ENCODE measurements around the gene LARP1B.

DNA sequence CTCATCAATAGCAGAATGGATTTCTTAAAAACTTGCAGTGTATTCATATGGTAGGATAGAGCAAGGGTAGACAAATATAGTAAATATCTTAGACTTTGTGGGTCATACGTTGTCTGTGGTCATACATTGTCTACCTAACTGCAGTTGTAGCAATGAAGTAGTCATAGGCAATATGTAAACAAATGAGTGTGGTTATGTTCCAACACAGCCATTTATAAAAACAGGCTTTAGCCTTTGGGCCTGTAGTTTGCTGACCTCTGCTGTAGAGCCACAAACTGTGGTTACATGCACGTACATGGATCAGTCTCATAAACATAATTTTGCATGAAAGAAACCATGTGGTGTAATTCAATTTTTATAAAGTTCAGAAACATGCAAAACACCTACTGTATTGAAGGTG is 98.9 kb downstream of the LARP1B start:
- no peak for TF ChIP-seq RFX5 (IDR thresholded peaks at IDR 0.05; ENCODE audit: low read depth, low read length)
- TF ChIP-seq OTX1 (CRISPR knock-in tag; IDR thresholded peaks at IDR 0.05), result no peak
- TF ChIP-seq, protein P1, sequence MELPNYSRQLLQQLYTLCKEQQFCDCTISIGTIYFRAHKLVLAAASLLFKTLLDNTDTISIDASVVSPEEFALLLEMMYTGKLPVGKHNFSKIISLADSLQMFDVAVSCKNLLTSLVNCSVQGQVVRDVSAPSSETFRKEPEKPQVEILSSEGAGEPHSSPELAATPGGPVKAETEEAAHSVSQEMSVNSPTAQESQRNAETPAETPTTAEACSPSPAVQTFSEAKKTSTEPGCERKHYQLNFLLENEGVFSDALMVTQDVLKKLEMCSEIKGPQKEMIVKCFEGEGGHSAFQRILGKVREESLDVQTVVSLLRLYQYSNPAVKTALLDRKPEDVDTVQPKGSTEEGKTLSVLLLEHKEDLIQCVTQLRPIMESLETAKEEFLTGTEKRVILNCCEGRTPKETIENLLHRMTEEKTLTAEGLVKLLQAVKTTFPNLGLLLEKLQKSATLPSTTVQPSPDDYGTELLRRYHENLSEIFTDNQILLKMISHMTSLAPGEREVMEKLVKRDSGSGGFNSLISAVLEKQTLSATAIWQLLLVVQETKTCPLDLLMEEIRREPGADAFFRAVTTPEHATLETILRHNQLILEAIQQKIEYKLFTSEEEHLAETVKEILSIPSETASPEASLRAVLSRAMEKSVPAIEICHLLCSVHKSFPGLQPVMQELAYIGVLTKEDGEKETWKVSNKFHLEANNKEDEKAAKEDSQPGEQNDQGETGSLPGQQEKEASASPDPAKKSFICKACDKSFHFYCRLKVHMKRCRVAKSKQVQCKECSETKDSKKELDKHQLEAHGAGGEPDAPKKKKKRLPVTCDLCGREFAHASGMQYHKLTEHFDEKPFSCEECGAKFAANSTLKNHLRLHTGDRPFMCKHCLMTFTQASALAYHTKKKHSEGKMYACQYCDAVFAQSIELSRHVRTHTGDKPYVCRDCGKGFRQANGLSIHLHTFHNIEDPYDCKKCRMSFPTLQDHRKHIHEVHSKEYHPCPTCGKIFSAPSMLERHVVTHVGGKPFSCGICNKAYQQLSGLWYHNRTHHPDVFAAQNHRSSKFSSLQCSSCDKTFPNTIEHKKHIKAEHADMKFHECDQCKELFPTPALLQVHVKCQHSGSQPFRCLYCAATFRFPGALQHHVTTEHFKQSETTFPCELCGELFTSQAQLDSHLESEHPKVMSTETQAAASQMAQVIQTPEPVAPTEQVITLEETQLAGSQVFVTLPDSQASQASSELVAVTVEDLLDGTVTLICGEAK (IDR thresholded peaks at IDR 0.05), result no peak
- TF ChIP-seq, protein P1 (CRISPR knock-in tag; IDR thresholded peaks at IDR 0.05), result no peak
- TF ChIP-seq ZNF354B (CRISPR knock-in tag; IDR thresholded peaks at IDR 0.05), result no peak
- TF ChIP-seq TAF1 (IDR thresholded peaks at IDR 0.05; ENCODE audit: control insufficient read depth, extremely low read depth, insufficient read depth, low read length, severe bottlenecking), result no peak
- TF ChIP-seq JUN (IDR thresholded peaks at IDR 0.05; ENCODE audit: borderline replicate concordance, low read depth, low read length), result no peak
- TF ChIP-seq JUN (CRISPR knock-in tag; IDR thresholded peaks at IDR 0.05; ENCODE audit: borderline replicate concordance), result no peak
- TF ChIP-seq CTCF (IDR thresholded peaks at IDR 0.05 in 2 of 3, conservative IDR thresholded peaks at IDR 0.05 in 1 of 3; ENCODE audit: insufficient read depth in 2 of 3, low read depth in 1 of 3, low read length in 3 of 3), result no peak
- no peak for TF ChIP-seq ZNF24 (IDR thresholded peaks at IDR 0.05)
- no peak for TF ChIP-seq SMARCA5 (IDR thresholded peaks at IDR 0.05)
- no peak for TF ChIP-seq THRA (IDR thresholded peaks at IDR 0.05)
- no peak for TF ChIP-seq ZSCAN29 (IDR thresholded peaks at IDR 0.05)
- no peak for TF ChIP-seq CREM (IDR thresholded peaks at IDR 0.05; ENCODE audit: low read depth)
